Activated CD4-positive, alpha-beta T cell treated with anti-CD3 and anti-CD28 coated beads for 48 hours (primary cell): ENCODE data around the gene CEP72.

ENCODE experiments used
- DNase-seq: peaks from one replicate; pipeline ENCODE4 v3.0.0-alpha.2; 2020

Gene CEP72

GRCh38 chr5:640461-641330 is 28.6 kb downstream of the CEP72 start:
- DNase-seq, result no peak

- DNase-seq, result no peak
These were observed 29.2 kb downstream of the CEP72 start for GRCh38 chr5:641331-641765.

DNA sequence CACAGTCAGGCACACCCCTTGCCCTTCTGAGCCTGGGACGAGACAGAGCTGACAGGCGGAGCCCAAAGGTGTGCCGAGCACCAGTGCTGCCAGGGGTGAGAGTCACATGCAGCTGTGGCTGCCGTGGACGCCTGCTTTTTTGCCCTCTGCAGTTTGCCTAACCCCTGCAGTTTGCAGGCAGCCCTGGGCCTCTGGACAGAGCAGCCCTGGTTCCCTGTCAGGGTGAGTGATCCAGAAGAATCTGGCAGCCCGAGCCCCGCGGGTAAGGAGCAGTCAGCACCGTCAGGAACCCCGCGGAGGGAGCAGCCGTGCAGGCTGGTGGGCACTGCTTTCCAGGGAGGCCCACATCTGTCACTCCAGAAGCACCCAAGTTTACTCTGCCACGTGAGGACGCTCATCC is 30.3 kb downstream of the CEP72 start:
- DNase-seq, result no peak

GRCh38 chr5:643351-643801 is 31.2 kb downstream of the CEP72 start:
- DNase-seq, result no peak

- DNase-seq, result no peak
These were observed 31.7 kb downstream of the CEP72 start for GRCh38 chr5:643811-644271.

DNA sequence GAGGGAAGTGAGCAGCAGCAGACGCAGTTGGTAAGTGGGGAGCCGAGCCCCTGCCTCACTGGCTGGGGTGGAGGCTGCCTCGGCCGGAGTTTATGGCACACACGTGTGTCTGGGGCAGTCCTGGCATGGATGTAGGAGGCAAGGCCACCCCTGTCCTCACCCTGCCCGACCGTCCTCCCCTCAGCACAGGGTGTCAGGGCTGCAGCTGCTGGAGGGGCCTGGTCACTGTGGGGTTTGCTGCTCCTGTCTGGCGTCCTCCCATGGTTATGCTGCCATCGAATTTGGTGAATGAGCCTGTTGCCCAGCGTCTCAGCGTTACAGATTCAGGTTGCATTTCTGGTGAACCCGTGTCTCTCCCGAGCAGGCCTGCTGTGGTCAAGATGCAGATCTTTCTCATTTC is 32.4 kb downstream of the CEP72 start:
- no peak for DNase-seq

- DNase-seq, result no peak
These were observed 32.8 kb downstream of the CEP72 start for GRCh38 chr5:644971-645370.

DNA sequence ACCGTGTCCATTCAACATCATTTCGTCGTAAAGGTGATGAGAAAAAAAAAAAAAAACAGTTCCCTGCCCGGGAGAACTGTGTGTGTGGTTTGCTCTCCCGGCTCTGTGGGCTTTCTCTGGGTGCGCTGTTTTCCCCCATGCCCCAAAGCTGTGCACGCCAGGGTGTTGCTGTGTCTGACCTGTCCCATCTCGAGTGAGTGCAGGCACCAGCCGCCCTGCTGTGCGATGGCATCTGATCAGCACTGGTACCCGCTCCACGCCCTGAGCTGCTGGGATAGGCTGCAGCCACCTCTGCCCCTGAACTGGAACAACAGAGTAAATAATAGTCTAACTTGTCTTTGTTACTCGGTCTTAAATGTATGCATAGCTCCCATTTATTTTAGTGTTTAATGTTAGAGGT is 33.3 kb downstream of the CEP72 start:
- no peak for DNase-seq

DNA sequence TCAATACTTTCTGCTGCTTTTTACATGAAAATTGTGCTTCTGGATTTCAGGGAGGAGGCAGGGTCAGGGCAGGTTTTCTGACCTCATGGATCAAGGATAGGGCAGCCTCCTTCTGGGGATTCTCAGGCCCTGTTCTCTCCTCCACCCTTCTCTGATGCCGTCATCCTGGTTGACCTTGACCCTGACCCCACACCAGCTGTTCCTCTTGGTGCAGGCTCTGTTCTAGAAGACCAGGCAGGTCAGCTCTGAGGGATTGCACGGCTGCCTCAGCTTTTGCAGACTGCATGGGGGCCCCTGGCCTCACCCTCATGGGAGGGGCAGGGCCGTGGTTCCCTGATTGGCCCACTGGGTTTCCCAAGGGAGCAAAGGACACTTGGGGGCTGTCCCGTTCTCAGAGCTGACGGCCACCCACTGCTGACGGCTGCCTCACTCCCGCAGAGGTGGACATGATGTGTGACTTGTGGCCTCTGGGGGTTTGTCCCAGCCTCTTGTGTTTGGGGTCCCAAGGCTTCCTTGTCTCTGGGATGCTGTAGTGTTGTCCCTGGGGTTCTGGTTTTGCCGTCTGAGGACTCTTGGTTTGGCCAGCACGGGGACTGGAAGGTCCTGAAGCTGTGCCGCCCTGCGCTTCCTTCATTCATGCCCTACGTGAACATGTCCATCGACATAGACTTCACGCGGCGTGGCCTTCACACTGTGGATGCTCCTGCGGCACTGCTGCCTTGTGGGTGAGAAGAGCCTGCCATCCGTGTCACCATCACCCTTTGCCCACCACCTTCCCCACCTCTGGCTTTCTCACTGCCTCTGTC is 34.5 kb downstream of the CEP72 start:
- DNase-seq, result no peak

- no peak for DNase-seq
These were observed 35.2 kb downstream of the CEP72 start for GRCh38 chr5:647311-647710.

GRCh38 chr5:647727-648126 is 35.6 kb downstream of the CEP72 start:
- no peak for DNase-seq

- DNase-seq, result no peak
These were observed 39.3 kb downstream of the CEP72 start for GRCh38 chr5:651296-652022.

GRCh38 chr5:652023-652515 is 39.9 kb downstream of the CEP72 start:
- no peak for DNase-seq

DNA sequence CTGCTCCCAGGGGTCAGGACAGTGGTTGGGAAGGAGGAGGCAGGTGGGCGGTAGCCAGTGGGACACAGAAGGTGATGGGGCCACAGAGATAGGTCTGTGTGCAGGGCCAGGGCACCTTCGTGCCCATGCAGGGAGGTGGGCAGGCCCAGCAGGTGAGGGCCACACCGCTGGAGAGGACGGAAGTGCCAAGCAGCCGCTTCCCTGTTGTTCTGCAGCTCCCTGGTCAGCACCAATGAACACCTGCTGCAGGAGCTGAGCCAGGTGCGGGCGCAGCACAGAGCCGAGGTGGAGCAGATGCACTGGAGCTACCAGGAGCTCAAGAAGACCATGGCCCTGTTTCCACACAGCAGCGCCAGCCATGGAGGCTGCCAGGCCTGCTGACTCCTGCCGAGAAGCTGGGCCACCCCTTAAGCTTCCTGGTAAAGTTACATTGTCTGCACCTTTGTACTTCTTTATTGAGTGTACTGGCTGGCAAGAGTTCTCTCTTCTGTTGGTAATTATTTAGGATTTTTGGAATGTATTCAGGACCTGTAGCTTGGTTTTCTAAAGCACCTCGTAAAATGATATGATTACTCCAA is 40.7 kb downstream of the CEP72 start:
- DNase-seq, result no peak

DNA sequence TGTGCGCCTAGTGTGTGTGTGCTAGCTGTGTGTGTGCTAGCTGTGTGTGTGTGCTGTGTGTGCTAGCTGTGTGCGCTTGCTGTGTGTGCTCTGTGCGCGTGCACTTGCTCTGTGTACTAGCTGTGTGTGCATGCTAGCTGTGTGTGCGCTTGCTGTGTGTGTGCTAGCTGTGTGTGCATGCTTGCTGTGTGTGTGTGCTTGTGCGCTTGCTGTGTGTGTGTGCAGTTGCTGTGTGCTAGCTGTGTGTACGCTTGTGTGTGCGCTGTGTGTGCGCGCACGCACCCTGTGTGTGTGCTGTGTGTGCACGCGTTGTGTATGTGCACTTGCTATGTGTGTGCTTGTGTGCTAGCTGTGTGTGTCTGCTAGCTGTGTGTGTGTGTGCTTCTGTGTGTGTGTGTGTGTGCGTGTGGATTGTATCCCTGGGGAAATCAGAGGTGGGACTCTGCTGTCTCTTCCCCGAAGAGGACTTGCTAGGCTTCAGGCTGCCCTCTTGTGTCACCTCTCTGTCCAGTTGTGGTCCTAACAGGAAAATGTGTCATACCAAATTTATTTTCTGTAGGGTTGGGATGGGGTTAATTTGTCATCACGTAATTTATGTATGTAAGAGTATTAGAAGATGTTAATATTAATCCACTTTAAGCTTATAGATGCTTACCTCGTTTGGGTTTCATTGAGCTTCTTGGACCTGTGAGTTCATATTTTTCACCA is 42.1 kb downstream of the CEP72 start:
- DNase-seq, result no peak

- no peak for DNase-seq
These were observed 43.3 kb downstream of the CEP72 start for GRCh38 chr5:655406-655805.

DNA sequence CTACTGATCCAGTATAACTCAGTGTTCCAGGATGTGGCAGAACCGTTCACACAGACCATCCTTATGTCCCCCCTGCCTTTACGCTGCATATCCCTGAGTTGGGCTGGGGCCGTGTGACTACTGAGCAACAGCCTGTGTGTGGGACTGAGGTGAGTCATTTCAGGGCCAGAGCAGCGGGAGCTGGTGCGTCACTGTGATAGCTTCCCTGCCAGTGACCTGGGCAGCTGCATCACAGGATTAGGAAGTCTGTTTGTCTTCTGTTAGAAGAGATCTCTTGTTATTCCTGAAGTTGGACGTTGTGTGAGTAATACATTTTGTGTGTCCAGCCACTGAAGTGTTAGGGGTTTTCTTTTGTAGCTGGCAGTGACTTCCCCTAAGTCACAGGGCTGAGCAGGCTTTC is 45.4 kb downstream of the CEP72 start:
- no peak for DNase-seq

- DNase-seq, result no peak
These were observed 46.0 kb downstream of the CEP72 start for GRCh38 chr5:658103-658502.

- no peak for DNase-seq
These were observed 47.5 kb downstream of the CEP72 start for GRCh38 chr5:659496-660263.

DNA sequence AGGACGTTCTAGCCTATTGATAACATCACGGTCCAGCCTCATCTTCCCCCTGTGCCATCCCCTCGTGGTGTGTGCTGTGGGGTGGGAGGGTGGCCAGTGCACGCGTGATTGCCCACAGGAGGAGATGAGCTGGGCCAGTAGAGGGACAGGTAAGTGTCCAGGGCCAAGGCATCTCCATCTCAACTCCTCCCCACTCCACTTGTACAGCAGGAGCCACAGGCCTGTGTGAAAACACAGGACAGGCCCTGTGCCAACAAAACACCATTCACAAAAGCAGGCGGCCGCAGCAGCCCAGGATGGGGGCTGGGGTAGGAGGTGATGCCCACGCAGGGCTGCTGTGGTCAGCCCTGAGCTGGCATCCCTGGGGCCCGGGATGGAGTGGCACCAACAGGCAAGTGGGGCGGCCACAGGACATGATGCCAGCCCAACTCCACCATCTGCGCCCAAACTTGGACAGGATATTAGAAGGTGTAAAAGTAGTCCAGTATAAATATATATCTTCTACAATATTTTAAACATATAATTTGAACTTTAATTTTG is 48.4 kb downstream of the CEP72 start:
- DNase-seq, result no peak
